WERI-Rb-1 (cell line): ENCODE measurements around the gene SPACA7.

Source experiments
- DNase-seq: peaks from one replicate; pipeline ENCODE4 v3.0.0-alpha.2; 2020
- H3K27ac ChIP-seq: fragments of 250-450 bp; sonication (Bioruptor Pico); 2 replicates; pipeline ENCODE4 v1.5.1; 2020; ENCODE audit warnings: mild to moderate bottlenecking, moderate library complexity
- H3K27me3 ChIP-seq: fragments of 250-450 bp; sonication (Bioruptor Pico); 2 replicates; pipeline ENCODE4 v1.5.1; 2021; ENCODE audit warnings: mild to moderate bottlenecking, low read depth, moderate library complexity; ENCODE audit not compliant: insufficient read depth, severe bottlenecking
- H3K36me3 ChIP-seq: fragments of 250-450 bp; sonication (Bioruptor Pico); 2 replicates; pipeline ENCODE4 v1.5.1; 2020; ENCODE audit warnings: mild to moderate bottlenecking, moderate library complexity
- H3K4me3 ChIP-seq: 2 replicates; pipeline ENCODE4 v1.5.1; 2011; ENCODE audit warnings: low read depth, mild to moderate bottlenecking, control low read depth, low read length
- H3K9me3 ChIP-seq: fragments of 250-450 bp; sonication (Bioruptor Pico); 2 replicates; pipeline ENCODE4 v1.5.1; 2021; ENCODE audit warnings: mild to moderate bottlenecking, moderate library complexity; ENCODE audit not compliant: severe bottlenecking
- CTCF ChIP-seq: IDR thresholded peaks from 2 replicates; pipeline ENCODE4 v1.5.1; 2011; ENCODE audit warnings: low read depth, mild to moderate bottlenecking, control low read depth, inconsistent platforms, low read length

Gene SPACA7

GRCh38 chr13:112454648-112455334, 78.6 kb downstream of the SPACA7 start:
- TF ChIP-seq CTCF = no peak
- H3K9me3 ChIP-seq = peaks cover 18% of the 10 kb centered on the region
- peaks cover 98% of the 10 kb centered on the region for H3K27me3 ChIP-seq
- H3K36me3 ChIP-seq = no peaks in the 10 kb centered on the region
- no peak overlapping the region for H3K4me3 ChIP-seq
- DNase-seq = no peak
- H3K27ac ChIP-seq = no peak overlapping the region

- no peak overlapping the region for H3K27ac ChIP-seq
- peaks cover 19% of the 10 kb centered on the region for H3K9me3 ChIP-seq
- peaks cover 100% of the 10 kb centered on the region for H3K27me3 ChIP-seq
- H3K36me3 ChIP-seq = no peaks in the 10 kb centered on the region
- TF ChIP-seq CTCF = no peak
- DNase-seq = no peak
- no peak overlapping the region for H3K4me3 ChIP-seq
Measured at GRCh38 chr13:112455476-112456059, 79.4 kb downstream of the SPACA7 start.

- no peak for TF ChIP-seq CTCF
- H3K4me3 ChIP-seq = no peak overlapping the region
- no peak for DNase-seq
- H3K36me3 ChIP-seq = no peaks in the 10 kb centered on the region
- peaks cover 23% of the 10 kb centered on the region for H3K9me3 ChIP-seq
- peaks cover 100% of the 10 kb centered on the region for H3K27me3 ChIP-seq
- H3K27ac ChIP-seq = no peak overlapping the region
Measured at GRCh38 chr13:112456138-112457056, 80.2 kb downstream of the SPACA7 start.

- H3K36me3 ChIP-seq = no peaks in the 10 kb centered on the region
- peaks cover 25% of the 10 kb centered on the region for H3K9me3 ChIP-seq
- peaks cover 100% of the 10 kb centered on the region for H3K27me3 ChIP-seq
- no peak overlapping the region for H3K4me3 ChIP-seq
- no peak overlapping the region for H3K27ac ChIP-seq
- no peak for TF ChIP-seq CTCF
- no peak for DNase-seq
Measured at GRCh38 chr13:112457081-112457480, 80.9 kb downstream of the SPACA7 start.

- no peak for DNase-seq
- Histone ChIP-seq H3K27me3 (peaks cover 100% of the 10 kb centered on the region), H3K36me3 (no peaks in the 10 kb centered on the region), H3K9me3 (peaks cover 30% of the 10 kb centered on the region), H3K27ac (no peak overlapping the region), H3K4me3 (no peak overlapping the region)
- no peak for TF ChIP-seq CTCF
Measured at GRCh38 chr13:112457485-112457884, 81.3 kb downstream of the SPACA7 start.
